Neural progenitor cell (in vitro differentiated cells): ENCODE measurements around the gene UTP11.

Experiments used
- CTCF ChIP-seq: fragments of 200-600 bp; sonication (generic); IDR thresholded peaks from 2 replicates; pipeline ENCODE4 v1.5.1; 2017; ENCODE audit warnings: antibody characterized with exemption, mild to moderate bottlenecking
- EZH2phosphoT487 ChIP-seq: fragments of 200-600 bp; sonication (generic); IDR thresholded peaks from 2 replicates; pipeline ENCODE4 v1.6.1; 2017; ENCODE audit warnings: antibody characterized with exemption

- no peak for TF ChIP-seq CTCF
- TF ChIP-seq EZH2phosphoT487 = no peak
Observed at GRCh38 chr1:38025233-38025632, 12.7 kb downstream of the UTP11 start.
